ENCODE measurements around the gene SYMPK.
"Not testable (repeated sequence)": the region's sequence is repeated elsewhere in the genome, so short reads cannot be mapped to it uniquely, and the experiment has no call there.

Gene SYMPK

GRCh38 chr19:45895983-45896599 lies 33.1 kb upstream of the SYMPK start:
- not testable (repeated sequence) for H2AK5ac ChIP-seq (ENCODE audit: low read length); H3K14ac ChIP-seq (ENCODE audit: low read length); DNase-seq; H2BK5ac ChIP-seq (ENCODE audit: low read depth, low read length, poor library complexity); H3K18ac ChIP-seq (ENCODE audit: low read length); H3K27me3 ChIP-seq (ENCODE audit: insufficient read depth, low read length); H4K8ac ChIP-seq (ENCODE audit: low read depth, low read length); H2AFZ ChIP-seq (ENCODE audit: insufficient read depth, low read length, poor library complexity); H3K4me2 ChIP-seq (ENCODE audit: low read length); H2BK120ac ChIP-seq (ENCODE audit: insufficient read depth, low read length, poor library complexity); H3K79me2 ChIP-seq (ENCODE audit: control insufficient read depth, insufficient read depth, low read length, poor library complexity); H3K9ac ChIP-seq (ENCODE audit: low read length); H4K91ac ChIP-seq (ENCODE audit: low read depth, low read length); H3K23ac ChIP-seq (ENCODE audit: low read length); H4K12ac ChIP-seq (ENCODE audit: low read depth, low read length); H3K4me1 ChIP-seq (ENCODE audit: control insufficient read depth in 1 of 2, insufficient read depth in 2 of 2, low read length in 2 of 2); H2BK12ac ChIP-seq (ENCODE audit: low read length); H3K9me3 ChIP-seq (ENCODE audit: insufficient read depth, low read depth, low read length); H3K79me1 ChIP-seq (ENCODE audit: low read length); H3K4ac ChIP-seq (ENCODE audit: low read depth, low read length); H3K27ac ChIP-seq (ENCODE audit: low read depth, low read length)
- Histone ChIP-seq H3K4me3 (ENCODE audit: low read depth, low read length) (peak overlapping the region; percentile 53), H3K36me3 (ENCODE audit: control insufficient read depth in 1 of 2, insufficient read depth in 2 of 2, low read length in 2 of 2) (peaks cover 26 to 36% of the 10 kb centered on the region in 2 experiments)
- no CpG with 5 or more reads among the region's 12 CpGs for WGBS (ENCODE audit: extremely low coverage, insufficient coverage, insufficient read length)

DNA sequence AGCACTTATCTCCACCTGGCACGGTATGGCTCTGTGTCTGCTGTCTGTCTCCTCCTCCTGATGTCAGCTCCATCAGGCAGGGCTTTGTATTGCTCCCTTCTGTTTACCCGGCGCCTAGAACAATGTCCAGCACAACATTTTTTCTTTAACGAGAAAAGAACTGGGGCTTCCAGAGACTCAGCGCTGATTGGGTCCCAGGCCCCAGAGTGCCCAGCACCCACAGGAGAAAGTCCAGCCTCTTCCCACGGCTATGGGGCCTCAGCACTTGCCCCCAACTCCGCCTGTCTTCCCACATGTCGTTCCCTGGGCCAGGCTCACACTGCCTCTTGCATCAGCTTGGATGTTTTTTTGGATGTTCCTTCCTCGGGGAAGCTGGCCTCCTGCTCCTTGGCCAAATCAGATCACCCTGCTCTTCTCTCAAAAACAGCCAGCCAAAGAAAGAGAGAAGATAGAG lies 32.6 kb upstream of the SYMPK start:
- H2BK12ac ChIP-seq (ENCODE audit: low read length): no peak overlapping the region
- H3K9ac ChIP-seq (ENCODE audit: low read length): peak overlapping the region; percentile 69
- H3K36me3 ChIP-seq (ENCODE audit: control insufficient read depth in 1 of 2, insufficient read depth in 2 of 2, low read length in 2 of 2): peaks cover 27 to 37% of the 10 kb centered on the region in 2 experiments
- H3K4me2 ChIP-seq (ENCODE audit: low read length): no peak overlapping the region
- H3K4me1 ChIP-seq (ENCODE audit: control insufficient read depth in 1 of 2, insufficient read depth in 2 of 2, low read length in 2 of 2): no peaks in the 10 kb centered on the region
- no peak overlapping the region for H3K27ac ChIP-seq (ENCODE audit: low read depth, low read length)
- no peak overlapping the region for H3K14ac ChIP-seq (ENCODE audit: low read length)
- H3K9me3 ChIP-seq (ENCODE audit: insufficient read depth, low read depth, low read length): no peaks in the 10 kb centered on the region
- H3K79me1 ChIP-seq (ENCODE audit: low read length): no peaks in the 10 kb centered on the region
- H2AFZ ChIP-seq (ENCODE audit: insufficient read depth, low read length, poor library complexity): no peak overlapping the region
- no peak overlapping the region for H2AK5ac ChIP-seq (ENCODE audit: low read length)
- no peaks in the 10 kb centered on the region for H3K79me2 ChIP-seq (ENCODE audit: control insufficient read depth, insufficient read depth, low read length, poor library complexity)
- H4K8ac ChIP-seq (ENCODE audit: low read depth, low read length): no peak overlapping the region
- no CpG with 5 or more reads among the region's 9 CpGs for WGBS (ENCODE audit: extremely low coverage, insufficient coverage, insufficient read length)
- no peaks in the 10 kb centered on the region for H3K27me3 ChIP-seq (ENCODE audit: insufficient read depth, low read length)
- no peak overlapping the region for H4K12ac ChIP-seq (ENCODE audit: low read depth, low read length)
- H3K4me3 ChIP-seq (ENCODE audit: low read depth, low read length): peak overlapping the region; percentile 56
- no peak overlapping the region for H4K91ac ChIP-seq (ENCODE audit: low read depth, low read length)
- no peak overlapping the region for H3K23ac ChIP-seq (ENCODE audit: low read length)
- no peak overlapping the region for H2BK5ac ChIP-seq (ENCODE audit: low read depth, low read length, poor library complexity)
- H3K4ac ChIP-seq (ENCODE audit: low read depth, low read length): no peak overlapping the region
- no peak overlapping the region for H2BK120ac ChIP-seq (ENCODE audit: insufficient read depth, low read length, poor library complexity)
- no peak for DNase-seq
- H3K18ac ChIP-seq (ENCODE audit: low read length): no peak overlapping the region

GRCh38 chr19:45890877-45891276 lies 27.9 kb upstream of the SYMPK start:
- no peak overlapping the region for H3K4ac ChIP-seq (ENCODE audit: low read depth, low read length)
- no peak overlapping the region for H2BK12ac ChIP-seq (ENCODE audit: low read length)
- no peaks in the 10 kb centered on the region for H3K9me3 ChIP-seq (ENCODE audit: insufficient read depth, low read depth, low read length)
- H3K36me3 ChIP-seq (ENCODE audit: control insufficient read depth in 1 of 2, insufficient read depth in 2 of 2, low read length in 2 of 2): peaks cover 20 to 28% of the 10 kb centered on the region in 2 experiments
- no peak overlapping the region for H2BK120ac ChIP-seq (ENCODE audit: insufficient read depth, low read length, poor library complexity)
- no peak for DNase-seq
- no peak overlapping the region for H3K4me3 ChIP-seq (ENCODE audit: low read depth, low read length)
- peaks cover 11% of the 10 kb centered on the region for H3K79me1 ChIP-seq (ENCODE audit: low read length)
- no peak overlapping the region for H3K23ac ChIP-seq (ENCODE audit: low read length)
- no peak overlapping the region for H3K14ac ChIP-seq (ENCODE audit: low read length)
- no peak overlapping the region for H2BK5ac ChIP-seq (ENCODE audit: low read depth, low read length, poor library complexity)
- no CpG with 5 or more reads among the region's 17 CpGs for WGBS (ENCODE audit: extremely low coverage, insufficient coverage, insufficient read length)
- H2AK5ac ChIP-seq (ENCODE audit: low read length): no peak overlapping the region
- no peak overlapping the region for H4K8ac ChIP-seq (ENCODE audit: low read depth, low read length)
- no peak overlapping the region for H3K9ac ChIP-seq (ENCODE audit: low read length)
- H3K27ac ChIP-seq (ENCODE audit: low read depth, low read length): no peak overlapping the region
- H3K27me3 ChIP-seq (ENCODE audit: insufficient read depth, low read length): no peaks in the 10 kb centered on the region
- no peaks in the 10 kb centered on the region for H3K79me2 ChIP-seq (ENCODE audit: control insufficient read depth, insufficient read depth, low read length, poor library complexity)
- H3K4me1 ChIP-seq (ENCODE audit: control insufficient read depth in 1 of 2, insufficient read depth in 2 of 2, low read length in 2 of 2): no peaks in the 10 kb centered on the region
- no peak overlapping the region for H3K18ac ChIP-seq (ENCODE audit: low read length)
- no peak overlapping the region for H3K4me2 ChIP-seq (ENCODE audit: low read length)
- H4K91ac ChIP-seq (ENCODE audit: low read depth, low read length): no peak overlapping the region
- H4K12ac ChIP-seq (ENCODE audit: low read depth, low read length): no peak overlapping the region
- no peak overlapping the region for H2AFZ ChIP-seq (ENCODE audit: insufficient read depth, low read length, poor library complexity)

DNA sequence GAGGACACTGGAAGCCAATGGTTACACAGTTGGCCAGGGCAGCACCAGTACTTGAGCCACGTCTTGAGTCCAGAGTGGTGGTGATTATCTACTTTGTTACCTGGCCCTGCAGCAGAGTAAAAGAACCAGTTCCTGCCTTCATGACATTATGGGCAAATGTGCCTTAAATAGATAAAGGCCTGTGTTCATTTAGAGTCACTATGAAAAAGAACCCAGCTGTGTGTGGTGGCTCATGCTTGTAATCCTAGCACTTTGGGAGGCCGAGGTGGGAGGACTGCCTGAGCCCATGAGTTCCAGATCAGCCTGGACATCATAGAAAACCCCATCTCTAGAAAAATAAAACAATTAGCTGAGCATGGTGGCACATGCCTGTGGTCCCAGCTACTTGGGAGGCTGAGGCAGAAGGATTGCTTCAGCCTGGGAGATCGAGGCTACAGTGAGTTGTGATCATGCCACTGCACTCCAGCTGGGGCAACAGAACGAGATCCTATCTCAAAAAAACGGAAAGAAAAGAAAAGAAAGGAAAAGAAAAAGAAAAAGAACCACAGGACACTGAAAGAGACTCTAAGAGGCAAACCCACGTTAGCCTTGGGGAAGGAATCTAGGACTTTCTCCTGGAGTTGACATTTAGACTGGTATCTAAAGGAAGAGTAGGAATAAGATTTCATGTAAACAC lies 26.4 kb upstream of the SYMPK start:
- Histone ChIP-seq H3K4me3 (ENCODE audit: low read depth, low read length) (no peak overlapping the region), H2BK12ac (ENCODE audit: low read length) (no peak overlapping the region), H2AFZ (ENCODE audit: insufficient read depth, low read length, poor library complexity) (no peak overlapping the region), H3K79me2 (ENCODE audit: control insufficient read depth, insufficient read depth, low read length, poor library complexity) (peaks cover 3% of the 10 kb centered on the region), H3K23ac (ENCODE audit: low read length) (no peak overlapping the region), H3K79me1 (ENCODE audit: low read length) (peaks cover 16% of the 10 kb centered on the region), H3K9me3 (ENCODE audit: insufficient read depth, low read depth, low read length) (peaks cover 3% of the 10 kb centered on the region), H3K4me2 (ENCODE audit: low read length) (no peak overlapping the region), H3K27ac (ENCODE audit: low read depth, low read length) (no peak overlapping the region), H3K14ac (ENCODE audit: low read length) (no peak overlapping the region), H3K4ac (ENCODE audit: low read depth, low read length) (no peak overlapping the region), H3K18ac (ENCODE audit: low read length) (no peak overlapping the region), H3K36me3 (ENCODE audit: control insufficient read depth in 1 of 2, insufficient read depth in 2 of 2, low read length in 2 of 2) (peaks cover 14 to 20% of the 10 kb centered on the region in 2 experiments), H3K27me3 (ENCODE audit: insufficient read depth, low read length) (no peaks in the 10 kb centered on the region), H2AK5ac (ENCODE audit: low read length) (no peak overlapping the region), H2BK120ac (ENCODE audit: insufficient read depth, low read length, poor library complexity) (no peak overlapping the region), H3K4me1 (ENCODE audit: control insufficient read depth in 1 of 2, insufficient read depth in 2 of 2, low read length in 2 of 2) (peaks cover 5 to 6% of the 10 kb centered on the region in 2 experiments), H4K8ac (ENCODE audit: low read depth, low read length) (no peak overlapping the region), H4K91ac (ENCODE audit: low read depth, low read length) (no peak overlapping the region), H3K9ac (ENCODE audit: low read length) (no peak overlapping the region), H4K12ac (ENCODE audit: low read depth, low read length) (no peak overlapping the region), H2BK5ac (ENCODE audit: low read depth, low read length, poor library complexity) (no peak overlapping the region)
- no peak for DNase-seq
- no CpG with 5 or more reads among the region's 6 CpGs for WGBS (ENCODE audit: extremely low coverage, insufficient coverage, insufficient read length)
